Mesenchymal stem cell (in vitro differentiated cells and primary cell): ENCODE data around the gene RFX3.

Experiments used
- DNase-seq: peaks from one replicate; pipeline ENCODE4 v3.0.0-alpha.2; 2013
- H2AFZ ChIP-seq: one replicate; pipeline ENCODE4 v1.6.1; 2013; ENCODE audit warnings: low read depth, mild to moderate bottlenecking, control low read depth, inconsistent platforms, low read length, moderate library complexity
- H2AK5ac ChIP-seq: 2 replicates; pipeline ENCODE4 v1.6.1; 2013; ENCODE audit warnings: low read length, moderate library complexity, mild to moderate bottlenecking, inconsistent platforms; ENCODE audit not compliant: severe bottlenecking
- H2BK120ac ChIP-seq: one replicate; pipeline ENCODE4 v1.6.1; 2013; ENCODE audit warnings: low read depth, mild to moderate bottlenecking, inconsistent platforms, low read length, moderate library complexity
- H2BK12ac ChIP-seq, 2 experiments: one replicate each; pipeline ENCODE4 v1.6.1; 2013; ENCODE audit warnings: inconsistent platforms in 2 of 2, low read length in 2 of 2, mild to moderate bottlenecking in 2 of 2, moderate library complexity in 2 of 2, control low read depth in 1 of 2
- H2BK15ac ChIP-seq: one replicate; pipeline ENCODE4 v1.6.1; 2013; ENCODE audit warnings: mild to moderate bottlenecking, low read depth, inconsistent platforms; ENCODE audit not compliant: poor library complexity, severe bottlenecking
- H2BK5ac ChIP-seq: 2 replicates; pipeline ENCODE4 v1.6.1; 2013; ENCODE audit warnings: low read depth, mild to moderate bottlenecking, low read length, control low read depth, inconsistent platforms; ENCODE audit not compliant: poor library complexity, severe bottlenecking
- H3K14ac ChIP-seq, 2 experiments: one replicate each; pipeline ENCODE4 v1.6.1; 2013; ENCODE audit warnings: inconsistent platforms in 2 of 2, low read length in 2 of 2, control low read depth in 1 of 2, mild to moderate bottlenecking in 1 of 2, moderate library complexity in 1 of 2
- H3K18ac ChIP-seq, 2 experiments: one replicate each; pipeline ENCODE4 v1.6.1; 2013; ENCODE audit warnings: inconsistent platforms in 2 of 2, low read length in 2 of 2, control low read depth in 1 of 2, low read depth in 1 of 2, mild to moderate bottlenecking in 1 of 2
- H3K23ac ChIP-seq, 2 experiments: one replicate each; pipeline ENCODE4 v1.6.1; 2013; ENCODE audit warnings: inconsistent platforms in 2 of 2, low read length in 2 of 2, mild to moderate bottlenecking in 2 of 2, moderate library complexity in 2 of 2, control low read depth in 1 of 2
- H3K27ac ChIP-seq: 2 replicates; pipeline ENCODE4 v1.5.1; 2013; ENCODE audit warnings: mild to moderate bottlenecking, moderate library complexity, low read length, control low read depth, inconsistent platforms; ENCODE audit not compliant: poor library complexity, severe bottlenecking
- H3K27me3 ChIP-seq, 2 experiments: 2 replicates each; pipeline versions ENCODE4 v1.6.1 to v1.7.0; 2013; ENCODE audit warnings: low read length in 2 of 2, mild to moderate bottlenecking in 2 of 2, moderate library complexity in 2 of 2, control low read depth in 1 of 2, inconsistent platforms in 1 of 2; ENCODE audit not compliant: control insufficient read depth in 1 of 2, insufficient read depth in 1 of 2
- H3K36me3 ChIP-seq, 2 experiments: 2 replicates each; pipeline versions ENCODE4 v1.6.1 to v1.7.0; 2013; ENCODE audit warnings: low read length in 2 of 2, control low read depth in 1 of 2, inconsistent platforms in 1 of 2, low read depth in 1 of 2, mild to moderate bottlenecking in 1 of 2; ENCODE audit not compliant: insufficient read depth in 2 of 2, control insufficient read depth in 1 of 2
- H3K4ac ChIP-seq, 2 experiments: one replicate each; pipeline ENCODE4 v1.6.1; 2013; ENCODE audit warnings: inconsistent platforms in 2 of 2, low read length in 2 of 2, mild to moderate bottlenecking in 2 of 2, moderate library complexity in 2 of 2, control low read depth in 1 of 2, low read depth in 1 of 2
- H3K4me1 ChIP-seq: 2 replicates; pipeline ENCODE4 v1.6.1; 2013; ENCODE audit warnings: low read depth, low read length, control low read depth; ENCODE audit not compliant: control insufficient read depth, insufficient read depth
- H3K4me2 ChIP-seq: 2 replicates; pipeline ENCODE4 v1.6.1; 2013; ENCODE audit warnings: low read length, mild to moderate bottlenecking, inconsistent platforms; ENCODE audit not compliant: poor library complexity, severe bottlenecking
- H3K4me3 ChIP-seq, 2 experiments: 2 replicates each; pipeline versions ENCODE4 v1.5.1 to v1.7.0; 2013; ENCODE audit warnings: low read length in 2 of 2, mild to moderate bottlenecking in 2 of 2, control low read depth in 1 of 2, low read depth in 1 of 2; ENCODE audit not compliant: insufficient read depth in 1 of 2
- H3K79me1 ChIP-seq: replicated peaks from 2 replicates; pipeline ENCODE4 v1.6.1; 2013; ENCODE audit warnings: mild to moderate bottlenecking, control low read depth, low read length, inconsistent platforms; ENCODE audit not compliant: poor library complexity, severe bottlenecking
- H3K9ac ChIP-seq: 2 replicates; pipeline ENCODE4 v1.7.0; 2013; ENCODE audit warnings: mild to moderate bottlenecking, low read length, moderate library complexity
- H3K9me3 ChIP-seq: 2 replicates; pipeline ENCODE4 v1.7.0; 2013; ENCODE audit warnings: mild to moderate bottlenecking, low read length; ENCODE audit not compliant: control insufficient read depth
- H4K8ac ChIP-seq: one replicate; pipeline ENCODE4 v1.6.1; 2013; ENCODE audit warnings: inconsistent platforms, mild to moderate bottlenecking, low read length, moderate library complexity
- H4K91ac ChIP-seq: one replicate; pipeline ENCODE4 v1.6.1; 2013; ENCODE audit warnings: mild to moderate bottlenecking, low read length, inconsistent platforms
- WGBS: methylation state at CpG from one replicate; pipeline ENCODE4 v1.1.7; 2013; ENCODE audit warnings: mixed read lengths; 5-methylcytosine and 5-hydroxymethylcytosine counted together

Gene RFX3

DNA sequence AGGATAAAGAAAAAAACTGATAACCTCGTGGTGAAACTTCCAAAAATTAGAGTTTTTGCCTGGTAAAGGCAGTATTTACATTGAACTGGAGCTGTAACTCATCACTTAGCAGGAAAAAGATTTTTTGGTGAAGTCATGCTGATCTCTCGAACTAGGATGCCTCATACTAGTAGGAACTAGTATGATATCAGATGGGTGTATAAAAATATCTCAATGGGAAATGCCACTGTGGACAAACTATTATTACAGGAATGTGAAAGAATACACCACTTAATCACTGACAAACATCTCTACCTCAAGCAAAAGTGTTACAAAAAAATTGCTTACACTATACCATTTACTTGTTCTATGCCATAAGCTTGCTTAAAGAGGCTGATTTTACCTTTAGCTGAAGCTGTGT lies 28.4 kb downstream of the RFX3 start:
- no peak overlapping the region for H2BK12ac ChIP-seq
- H4K8ac ChIP-seq: no peak overlapping the region
- no peak overlapping the region for H2BK15ac ChIP-seq
- H3K14ac ChIP-seq: no peak overlapping the region
- no peak overlapping the region for H3K4ac ChIP-seq
- no peak overlapping the region for H2AK5ac ChIP-seq
- H3K27me3 ChIP-seq: no peaks in the 10 kb centered on the region
- no peak overlapping the region for H4K91ac ChIP-seq
- no peak overlapping the region for H2BK120ac ChIP-seq
- no peak overlapping the region for H3K4me2 ChIP-seq
- no peak overlapping the region for H2BK5ac ChIP-seq
- no peak overlapping the region for H3K4me3 ChIP-seq
- H3K23ac ChIP-seq: no peak overlapping the region
- no peak overlapping the region for H3K18ac ChIP-seq
- no peak overlapping the region for H3K9ac ChIP-seq
- H2AFZ ChIP-seq: no peak overlapping the region
- DNase-seq: peak; percentile 50
- no peak overlapping the region for H3K27ac ChIP-seq
- H3K4me1 ChIP-seq: no peaks in the 10 kb centered on the region
- H3K9me3 ChIP-seq: no peaks in the 10 kb centered on the region
- H3K36me3 ChIP-seq: no peaks in the 10 kb centered on the region
- peaks cover 7% of the 10 kb centered on the region for H3K79me1 ChIP-seq
- WGBS: 61% methylated on average over 2 of the region's 2 CpGs

DNA sequence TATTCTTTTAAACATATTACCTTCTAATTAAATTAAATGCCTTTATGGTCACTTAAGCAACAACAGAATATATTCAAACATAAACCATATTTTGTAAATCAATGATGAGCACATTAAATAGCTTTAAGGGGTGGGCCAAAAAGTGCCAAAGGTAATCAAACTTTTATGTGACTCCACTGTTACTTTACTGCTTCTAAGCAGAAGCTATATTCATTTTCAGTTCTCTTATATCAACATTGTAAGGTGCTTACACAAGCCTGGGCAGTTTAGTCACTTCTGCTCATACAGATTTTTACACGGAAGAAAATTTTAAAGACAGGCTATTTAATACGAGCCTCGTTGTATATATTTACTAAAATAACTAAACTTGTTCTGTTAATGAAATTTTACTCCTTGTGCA lies 29.9 kb downstream of the RFX3 start:
- Histone ChIP-seq H3K4me2 (no peak overlapping the region), H2AK5ac (no peak overlapping the region), H2BK15ac (no peak overlapping the region), H3K9ac (no peak overlapping the region), H3K4me1 (no peaks in the 10 kb centered on the region), H4K8ac (no peak overlapping the region), H3K14ac (no peak overlapping the region), H2BK12ac (no peak overlapping the region), H2AFZ (no peak overlapping the region), H3K18ac (no peak overlapping the region), H3K9me3 (no peaks in the 10 kb centered on the region), H3K27me3 (no peaks in the 10 kb centered on the region), H2BK120ac (no peak overlapping the region), H3K36me3 (no peaks in the 10 kb centered on the region), H3K4me3 (no peak overlapping the region), H3K23ac (no peak overlapping the region), H3K27ac (no peak overlapping the region), H3K79me1 (peaks cover 10% of the 10 kb centered on the region), H2BK5ac (no peak overlapping the region), H3K4ac (no peak overlapping the region), H4K91ac (no peak overlapping the region)
- DNase-seq: no peak
- no CpG with 5 or more reads among the region's 3 CpGs for WGBS

DNA sequence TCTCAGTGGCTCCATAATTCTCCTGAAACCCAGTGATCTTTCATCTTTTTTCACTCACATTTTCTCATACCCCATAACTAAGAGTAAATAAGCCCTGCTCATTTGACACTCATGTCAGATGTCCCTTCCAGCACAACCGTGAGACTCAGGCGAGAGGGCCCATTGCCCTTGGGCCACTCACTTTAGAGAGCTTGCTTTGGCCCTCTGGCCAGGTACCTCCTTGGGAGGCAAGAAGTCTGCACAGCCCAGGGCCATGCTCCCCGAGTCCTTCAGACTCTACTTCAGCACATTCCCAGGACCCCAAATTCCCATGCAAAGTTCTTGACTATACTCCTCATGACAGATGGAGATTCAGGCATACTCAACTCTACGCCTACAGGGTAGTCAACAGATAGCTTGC lies 33.6 kb downstream of the RFX3 start:
- Histone ChIP-seq H2AK5ac (no peak overlapping the region), H3K23ac (no peak overlapping the region), H3K36me3 (no peaks in the 10 kb centered on the region), H3K79me1 (peaks cover 6% of the 10 kb centered on the region), H3K4me2 (no peak overlapping the region), H3K9me3 (no peaks in the 10 kb centered on the region), H3K9ac (no peak overlapping the region), H2BK5ac (no peak overlapping the region), H3K4me3 (peak overlapping the region in 1 of 2 experiments; percentile 33), H3K27me3 (no peaks in the 10 kb centered on the region), H2BK120ac (no peak overlapping the region), H4K91ac (no peak overlapping the region), H4K8ac (no peak overlapping the region), H3K4ac (no peak overlapping the region), H2AFZ (no peak overlapping the region), H2BK12ac (no peak overlapping the region), H3K27ac (no peak overlapping the region), H2BK15ac (no peak overlapping the region), H3K14ac (peak overlapping the region in 1 of 2 experiments; percentile 19), H3K4me1 (no peaks in the 10 kb centered on the region), H3K18ac (no peak overlapping the region)
- DNase-seq: no peak
- over 99% methylated on average over 3 of the region's 4 CpGs for WGBS

DNA sequence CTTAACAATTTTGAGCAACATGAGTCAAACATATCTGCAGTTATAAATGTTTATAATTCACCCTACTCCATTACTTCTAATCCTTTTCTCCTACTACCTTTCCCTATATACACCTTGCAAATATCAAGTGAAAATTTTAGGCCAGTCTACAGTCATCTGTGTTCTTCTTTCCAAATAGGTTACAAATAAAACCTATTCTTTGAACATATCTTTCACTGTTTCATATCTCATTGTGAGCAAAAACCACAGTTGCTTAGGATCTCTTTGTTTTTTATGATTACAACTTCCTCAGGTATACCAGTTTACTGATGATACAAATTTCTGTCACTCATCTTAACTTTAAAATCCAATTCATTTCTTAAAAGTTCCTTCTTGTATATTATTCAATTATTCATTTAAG lies 34.4 kb downstream of the RFX3 start:
- no peak overlapping the region for H2BK15ac ChIP-seq
- no peak overlapping the region for H3K4me2 ChIP-seq
- H3K4me3 ChIP-seq: no peak overlapping the region
- no peaks in the 10 kb centered on the region for H3K27me3 ChIP-seq
- no peak overlapping the region for H2BK12ac ChIP-seq
- H3K9ac ChIP-seq: no peak overlapping the region
- no peak overlapping the region for H4K8ac ChIP-seq
- H3K4me1 ChIP-seq: no peaks in the 10 kb centered on the region
- H2BK5ac ChIP-seq: no peak overlapping the region
- no peak overlapping the region for H3K27ac ChIP-seq
- H3K9me3 ChIP-seq: no peaks in the 10 kb centered on the region
- peaks cover 6% of the 10 kb centered on the region for H3K79me1 ChIP-seq
- H3K4ac ChIP-seq: no peak overlapping the region
- no peak for DNase-seq
- no peak overlapping the region for H2AFZ ChIP-seq
- H3K23ac ChIP-seq: no peak overlapping the region
- H2BK120ac ChIP-seq: no peak overlapping the region
- H2AK5ac ChIP-seq: no peak overlapping the region
- H4K91ac ChIP-seq: no peak overlapping the region
- H3K14ac ChIP-seq: no peak overlapping the region
- no peaks in the 10 kb centered on the region for H3K36me3 ChIP-seq
- no peak overlapping the region for H3K18ac ChIP-seq
